Mesendoderm (in vitro differentiated cells): ENCODE data around the gene ARHGEF2.

Experiments
- DNase-seq: peaks from one replicate; pipeline ENCODE4 v3.0.0; 2013
- H2AK5ac ChIP-seq: 2 replicates; pipeline ENCODE4 v1.6.1; 2013; ENCODE audit warnings: low read length, inconsistent platforms
- H2BK120ac ChIP-seq: 2 replicates; pipeline ENCODE4 v1.6.1; 2013; ENCODE audit warnings: low read depth, mild to moderate bottlenecking, low read length, moderate library complexity, mixed read lengths
- H2BK15ac ChIP-seq: replicated peaks from 2 replicates; pipeline ENCODE4 v1.6.1; 2013; ENCODE audit warnings: low read depth, mild to moderate bottlenecking, moderate library complexity
- H2BK5ac ChIP-seq: 2 replicates; pipeline ENCODE4 v1.6.1; 2013; ENCODE audit warnings: low read length, inconsistent platforms
- H3K18ac ChIP-seq: 2 replicates; pipeline ENCODE4 v1.6.1; 2013; ENCODE audit warnings: mild to moderate bottlenecking, low read length, mixed read lengths
- H3K23ac ChIP-seq: one replicate; pipeline ENCODE4 v1.6.1; 2013; ENCODE audit warnings: low read length
- H3K27ac ChIP-seq: 2 replicates; pipeline ENCODE4 v1.5.1; 2013; ENCODE audit warnings: low read depth, mild to moderate bottlenecking, inconsistent platforms, low read length, moderate library complexity
- H3K27me3 ChIP-seq: 2 replicates; pipeline ENCODE4 v1.6.1; 2013; ENCODE audit warnings: low read length, control low read depth, mild to moderate bottlenecking, inconsistent platforms; ENCODE audit not compliant: insufficient read depth, poor library complexity
- H3K36me3 ChIP-seq: 2 replicates; pipeline ENCODE4 v1.6.1; 2013; ENCODE audit warnings: low read length, inconsistent platforms; ENCODE audit not compliant: control insufficient read depth, insufficient read depth
- H3K4ac ChIP-seq: one replicate; pipeline ENCODE4 v1.6.1; 2013; ENCODE audit warnings: low read depth, mild to moderate bottlenecking, low read length, moderate library complexity
- H3K4me1 ChIP-seq: 2 replicates; pipeline ENCODE4 v1.6.1; 2013; ENCODE audit warnings: low read depth, low read length, inconsistent platforms; ENCODE audit not compliant: control insufficient read depth
- H3K4me2 ChIP-seq: 2 replicates; pipeline ENCODE4 v1.6.1; 2013; ENCODE audit warnings: low read length
- H3K4me3 ChIP-seq: 2 replicates; pipeline ENCODE4 v1.5.1; 2013; ENCODE audit warnings: mild to moderate bottlenecking, low read length
- H3K56ac ChIP-seq: one replicate; pipeline ENCODE4 v1.6.1; 2013; ENCODE audit warnings: low read length
- H3K79me1 ChIP-seq: 2 replicates; pipeline ENCODE4 v1.6.1; 2013; ENCODE audit warnings: low read length, inconsistent platforms
- H3K79me2 ChIP-seq: 2 replicates; pipeline ENCODE4 v1.6.1; 2013; ENCODE audit warnings: mild to moderate bottlenecking, low read length; ENCODE audit not compliant: control insufficient read depth, insufficient read depth
- H3K9ac ChIP-seq: 2 replicates; pipeline ENCODE4 v1.6.1; 2013; ENCODE audit warnings: low read length, inconsistent platforms
- H4K5ac ChIP-seq: one replicate; pipeline ENCODE4 v1.6.1; 2013; ENCODE audit warnings: low read length
- H4K8ac ChIP-seq: one replicate; pipeline ENCODE4 v1.6.1; 2013; ENCODE audit warnings: low read depth, mild to moderate bottlenecking, control low read depth, low read length, moderate library complexity
- WGBS: extraction: QIAGEN DNeasy Blood & Tissue Kit; methylation state at CpG from one replicate; pipeline ENCODE4 v1.1.7; 2013; ENCODE audit warnings: low lambda C conversion rate, missing lambda C conversion rate; ENCODE audit not compliant: insufficient coverage; ENCODE audit errors: extremely low coverage; 5-methylcytosine and 5-hydroxymethylcytosine counted together

ARHGEF2 gene

GRCh38 chr1:155966750-155967149 is 11.6 kb downstream of the ARHGEF2 start:
- no CpG with 5 or more reads among the region's 7 CpGs for WGBS

GRCh38 chr1:155966135-155966534 is 12.2 kb downstream of the ARHGEF2 start:
- H3K23ac ChIP-seq: no peak overlapping the region
- no peak for DNase-seq
- H3K4me1 ChIP-seq: peaks cover 4% of the 10 kb centered on the region

More at GRCh38 chr1:155966750-155967149, 11.6 kb downstream of the ARHGEF2 start:
- H3K36me3 ChIP-seq: peaks cover 20% of the 10 kb centered on the region
- H2BK15ac ChIP-seq: no peak overlapping the region
- no peak overlapping the region for H3K4me3 ChIP-seq
- no peak overlapping the region for H3K9ac ChIP-seq
- no peak overlapping the region for H3K18ac ChIP-seq
- H2BK120ac ChIP-seq: no peak overlapping the region
- H4K5ac ChIP-seq: no peak overlapping the region
- no peak for DNase-seq
- H3K23ac ChIP-seq: no peak overlapping the region
- no peak overlapping the region for H2AK5ac ChIP-seq
- H3K27ac ChIP-seq: no peak overlapping the region
- no peak overlapping the region for H3K4me2 ChIP-seq
- peaks cover 15% of the 10 kb centered on the region for H3K79me2 ChIP-seq
- peak overlapping the region; percentile 44 for H3K56ac ChIP-seq
- no peak overlapping the region for H2BK5ac ChIP-seq
- no peaks in the 10 kb centered on the region for H3K27me3 ChIP-seq
- peaks cover 4% of the 10 kb centered on the region for H3K4me1 ChIP-seq
- no peak overlapping the region for H4K8ac ChIP-seq
- no peak overlapping the region for H3K4ac ChIP-seq
- peaks cover 17% of the 10 kb centered on the region for H3K79me1 ChIP-seq

GRCh38 chr1:155964193-155964592 is 14.2 kb downstream of the ARHGEF2 start:
- no peak overlapping the region for H3K18ac ChIP-seq
- H2AK5ac ChIP-seq: no peak overlapping the region
- WGBS: no CpG with 5 or more reads among the region's 7 CpGs
- peak; percentile 56 for DNase-seq
- H3K4me3 ChIP-seq: no peak overlapping the region
- no peak overlapping the region for H4K5ac ChIP-seq
- no peak overlapping the region for H2BK120ac ChIP-seq
- no peak overlapping the region for H2BK15ac ChIP-seq
- peaks cover 27% of the 10 kb centered on the region for H3K36me3 ChIP-seq
- H4K8ac ChIP-seq: no peak overlapping the region
- no peak overlapping the region for H3K27ac ChIP-seq
- no peak overlapping the region for H3K4me2 ChIP-seq
- peaks cover 12% of the 10 kb centered on the region for H3K79me1 ChIP-seq
- H2BK5ac ChIP-seq: no peak overlapping the region
- no peak overlapping the region for H3K9ac ChIP-seq
- no peak overlapping the region for H3K23ac ChIP-seq
- H3K56ac ChIP-seq: no peak overlapping the region
- no peak overlapping the region for H3K4ac ChIP-seq
- peaks cover 4% of the 10 kb centered on the region for H3K79me2 ChIP-seq
- H3K27me3 ChIP-seq: no peaks in the 10 kb centered on the region
- no peaks in the 10 kb centered on the region for H3K4me1 ChIP-seq

More at GRCh38 chr1:155966135-155966534, 12.2 kb downstream of the ARHGEF2 start:
- H3K9ac ChIP-seq: no peak overlapping the region
- no peak overlapping the region for H3K4ac ChIP-seq
- H3K4me3 ChIP-seq: no peak overlapping the region
- no peak overlapping the region for H2BK15ac ChIP-seq
- H3K79me2 ChIP-seq: peaks cover 15% of the 10 kb centered on the region
- H3K4me2 ChIP-seq: no peak overlapping the region
- no peak overlapping the region for H2BK120ac ChIP-seq
- no peak overlapping the region for H3K56ac ChIP-seq
- H4K8ac ChIP-seq: no peak overlapping the region
- H3K18ac ChIP-seq: no peak overlapping the region
- H3K27me3 ChIP-seq: no peaks in the 10 kb centered on the region
- no peak overlapping the region for H3K27ac ChIP-seq
- H3K36me3 ChIP-seq: peaks cover 22% of the 10 kb centered on the region
- H2AK5ac ChIP-seq: no peak overlapping the region
- H4K5ac ChIP-seq: no peak overlapping the region
- peaks cover 17% of the 10 kb centered on the region for H3K79me1 ChIP-seq
- no peak overlapping the region for H2BK5ac ChIP-seq
- no CpG with 5 or more reads among the region's 9 CpGs for WGBS

GRCh38 chr1:155962599-155963211 is 15.6 kb downstream of the ARHGEF2 start:
- H3K23ac ChIP-seq: no peak overlapping the region
- H3K27ac ChIP-seq: no peak overlapping the region
- peaks cover 11% of the 10 kb centered on the region for H3K79me1 ChIP-seq
- H2BK15ac ChIP-seq: no peak overlapping the region
- H4K8ac ChIP-seq: no peak overlapping the region
- no peak overlapping the region for H2BK120ac ChIP-seq
- no peak overlapping the region for H3K18ac ChIP-seq
- no peak overlapping the region for H2BK5ac ChIP-seq
- no peak overlapping the region for H3K9ac ChIP-seq
- no peaks in the 10 kb centered on the region for H3K79me2 ChIP-seq
- H3K36me3 ChIP-seq: peaks cover 30% of the 10 kb centered on the region
- no CpG with 5 or more reads among the region's 18 CpGs for WGBS
- H3K4me2 ChIP-seq: no peak overlapping the region
- H2AK5ac ChIP-seq: no peak overlapping the region
- no peak overlapping the region for H3K4ac ChIP-seq
- no peak overlapping the region for H4K5ac ChIP-seq
- DNase-seq: no peak
- H3K4me1 ChIP-seq: no peaks in the 10 kb centered on the region
- H3K4me3 ChIP-seq: no peak overlapping the region
- H3K27me3 ChIP-seq: no peaks in the 10 kb centered on the region
- no peak overlapping the region for H3K56ac ChIP-seq

- Histone ChIP-seq H2AK5ac (no peak overlapping the region), H3K9ac (no peak overlapping the region), H3K27ac (no peak overlapping the region), H4K5ac (no peak overlapping the region), H2BK15ac (no peak overlapping the region), H2BK120ac (no peak overlapping the region), H3K36me3 (peaks cover 33% of the 10 kb centered on the region), H3K4me2 (no peak overlapping the region), H2BK5ac (no peak overlapping the region), H3K56ac (no peak overlapping the region), H3K79me2 (no peaks in the 10 kb centered on the region), H3K23ac (peak overlapping the region; percentile 24), H3K4ac (no peak overlapping the region), H4K8ac (no peak overlapping the region), H3K27me3 (no peaks in the 10 kb centered on the region), H3K18ac (no peak overlapping the region), H3K79me1 (peaks cover 7% of the 10 kb centered on the region), H3K4me3 (no peak overlapping the region), H3K4me1 (no peaks in the 10 kb centered on the region)
- WGBS: no CpG with 5 or more reads among the region's 14 CpGs
- peak; percentile 82 for DNase-seq
Observed at GRCh38 chr1:155961937-155962336, 16.4 kb downstream of the ARHGEF2 start.
